Prostate gland (tissue), 2 donors: ENCODE results near the gene GTPBP6.

Source experiments
- POLR2A ChIP-seq: fragments of 450-650 bp; IDR thresholded peaks from one replicate; pipeline ENCODE4 v1.6.1; 2016; ENCODE audit warnings: antibody characterized with exemption, mild to moderate bottlenecking
- POLR2AphosphoS5 ChIP-seq: sonication (generic); formaldehyde crosslinking; IDR thresholded peaks from one replicate; pipeline ENCODE4 v1.6.1; 2017; ENCODE audit warnings: antibody characterized with exemption
- TF ChIP-seq, protein P1 (sequence below), 4 experiments: fragments of 200-600 bp in 2 of 4; fragments of 450-650 bp in 2 of 4; sonication (generic) in 2 of 4; IDR thresholded peaks; 1 replicate in 3 of 4; 2 replicates in 1 of 4; pipeline ENCODE4 v1.5.1; 2016 to 2019; ENCODE audit warnings: antibody characterized with exemption in 4 of 4, mild to moderate bottlenecking in 2 of 4, moderate library complexity in 2 of 4

DNA sequence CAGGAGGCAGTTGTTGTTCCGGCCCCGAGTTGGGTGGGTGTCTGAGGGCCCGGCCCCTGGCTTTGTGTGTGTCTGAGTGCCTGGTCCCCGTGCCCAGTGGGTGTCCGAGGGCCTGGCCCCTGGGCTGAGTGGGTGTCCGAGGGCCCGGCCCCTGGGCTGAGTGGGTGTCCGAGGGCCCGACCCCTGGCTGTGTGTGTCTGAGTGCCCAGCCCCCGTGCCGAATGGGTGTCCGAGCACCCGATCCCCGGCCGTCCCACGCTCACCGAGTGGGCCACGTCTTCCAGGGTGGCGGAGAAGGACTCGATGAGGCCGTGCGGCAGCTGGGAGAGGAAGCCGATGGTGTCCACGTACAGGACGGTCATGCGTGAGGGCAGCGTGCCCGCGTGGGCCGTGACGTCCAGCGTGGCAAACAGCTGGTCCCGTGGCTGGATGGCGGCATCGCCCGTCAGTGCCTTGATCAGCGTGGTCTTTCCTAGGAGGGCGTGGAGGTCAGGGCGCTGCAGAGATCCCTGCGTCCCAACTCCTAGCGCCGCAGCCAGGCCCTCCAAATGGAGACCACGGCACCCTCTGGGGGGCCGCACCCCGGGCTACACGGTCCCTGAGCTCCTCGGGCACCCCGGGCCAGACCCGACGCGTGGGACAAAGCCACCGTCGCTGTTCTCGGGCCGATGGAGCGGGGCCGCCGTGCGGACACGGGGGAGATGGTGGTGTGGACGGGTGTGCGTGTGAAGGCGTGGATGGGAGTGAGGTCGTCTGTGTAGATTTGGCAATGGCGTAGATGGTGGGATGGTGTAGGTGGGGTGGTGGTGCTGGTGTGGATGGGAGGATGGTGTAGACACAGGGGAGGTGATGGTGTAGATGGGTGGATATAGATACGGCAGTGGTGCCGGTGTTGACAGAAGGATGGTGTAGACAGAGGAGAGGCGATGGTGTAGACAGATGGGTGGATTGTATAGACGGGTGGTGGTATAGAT lies 7.2 kb downstream of the GTPBP6 start:
- TF ChIP-seq, protein P1, sequence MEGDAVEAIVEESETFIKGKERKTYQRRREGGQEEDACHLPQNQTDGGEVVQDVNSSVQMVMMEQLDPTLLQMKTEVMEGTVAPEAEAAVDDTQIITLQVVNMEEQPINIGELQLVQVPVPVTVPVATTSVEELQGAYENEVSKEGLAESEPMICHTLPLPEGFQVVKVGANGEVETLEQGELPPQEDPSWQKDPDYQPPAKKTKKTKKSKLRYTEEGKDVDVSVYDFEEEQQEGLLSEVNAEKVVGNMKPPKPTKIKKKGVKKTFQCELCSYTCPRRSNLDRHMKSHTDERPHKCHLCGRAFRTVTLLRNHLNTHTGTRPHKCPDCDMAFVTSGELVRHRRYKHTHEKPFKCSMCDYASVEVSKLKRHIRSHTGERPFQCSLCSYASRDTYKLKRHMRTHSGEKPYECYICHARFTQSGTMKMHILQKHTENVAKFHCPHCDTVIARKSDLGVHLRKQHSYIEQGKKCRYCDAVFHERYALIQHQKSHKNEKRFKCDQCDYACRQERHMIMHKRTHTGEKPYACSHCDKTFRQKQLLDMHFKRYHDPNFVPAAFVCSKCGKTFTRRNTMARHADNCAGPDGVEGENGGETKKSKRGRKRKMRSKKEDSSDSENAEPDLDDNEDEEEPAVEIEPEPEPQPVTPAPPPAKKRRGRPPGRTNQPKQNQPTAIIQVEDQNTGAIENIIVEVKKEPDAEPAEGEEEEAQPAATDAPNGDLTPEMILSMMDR (IDR thresholded peaks at IDR 0.05) = no peak
- TF ChIP-seq POLR2A = no peak
- TF ChIP-seq POLR2AphosphoS5 = no peak
